Astrocyte (in vitro differentiated cells and primary cell): ENCODE results near the gene PIAS1. TPM values are rescaled to one million over a fixed set of nuclear protein-coding genes. Genes with fewer than 3 reads are reported as not detected.

Source experiments
- DNase-seq: peaks from one replicate; pipeline ENCODE4 v3.0.0-alpha.2; 2010; ENCODE audit warnings: low read depth
- FAIRE-seq: peaks from 2 replicates; lab custom pipeline; 2011; peaks lifted over from hg19 to GRCh38; lab: Jason Lieb, UNC
- H2AFZ ChIP-seq: 2 replicates; pipeline ENCODE4 v1.6.0; 2012; ENCODE audit warnings: low read depth, low read length, inconsistent platforms
- H3K27ac ChIP-seq: 2 replicates; pipeline ENCODE4 v1.5.1; 2011; ENCODE audit warnings: low read depth, low read length, inconsistent platforms
- H3K27me3 ChIP-seq: 2 replicates; pipeline ENCODE4 v1.6.0; 2011; ENCODE audit warnings: low read length, inconsistent platforms; ENCODE audit not compliant: insufficient read depth
- H3K36me3 ChIP-seq: 2 replicates; pipeline ENCODE4 v1.5.1; 2011; ENCODE audit warnings: low read length, inconsistent platforms; ENCODE audit not compliant: insufficient read depth
- H3K4me1 ChIP-seq: 2 replicates; pipeline ENCODE4 v1.5.1; 2011; ENCODE audit warnings: low read length, inconsistent platforms; ENCODE audit not compliant: insufficient read depth
- H3K4me2 ChIP-seq: 2 replicates; pipeline ENCODE4 v1.6.0; 2012; ENCODE audit warnings: low read length, inconsistent platforms
- H3K4me3 ChIP-seq: 2 replicates; pipeline ENCODE4 v1.5.1; 2011; ENCODE audit warnings: low read depth, mild to moderate bottlenecking, low read length, inconsistent platforms; ENCODE audit not compliant: insufficient read depth
- H3K79me2 ChIP-seq: 2 replicates; pipeline ENCODE4 v1.6.0; 2012; ENCODE audit warnings: mild to moderate bottlenecking, low read length, inconsistent platforms; ENCODE audit not compliant: insufficient read depth
- H3K9ac ChIP-seq: 2 replicates; pipeline ENCODE4 v1.6.0; 2012; ENCODE audit warnings: mild to moderate bottlenecking, low read length, inconsistent platforms
- H3K9me3 ChIP-seq: 2 replicates; pipeline ENCODE4 v1.5.1; 2012; ENCODE audit warnings: low read depth, mild to moderate bottlenecking, low read length, inconsistent platforms; ENCODE audit not compliant: insufficient read depth
- H4K20me1 ChIP-seq: 2 replicates; pipeline ENCODE4 v1.6.0; 2012; ENCODE audit warnings: low read length, inconsistent platforms; ENCODE audit not compliant: insufficient read depth
- H3K27ac Mint-ChIP-seq: one replicate; pipeline ENCODE4 v1.8.0; 2021; ENCODE audit warnings: mild to moderate bottlenecking, mixed read lengths; ENCODE audit not compliant: unreplicated experiment
- H3K27me3 Mint-ChIP-seq: one replicate; pipeline ENCODE4 v1.8.0; 2021; ENCODE audit warnings: low read depth, mixed read lengths; ENCODE audit not compliant: unreplicated experiment
- H3K36me3 Mint-ChIP-seq: one replicate; pipeline ENCODE4 v1.8.0; 2021; ENCODE audit warnings: low read depth, mixed read lengths; ENCODE audit not compliant: unreplicated experiment
- H3K4me1 Mint-ChIP-seq: one replicate; pipeline ENCODE4 v1.8.0; 2021; ENCODE audit warnings: low read depth, mixed read lengths; ENCODE audit not compliant: unreplicated experiment
- H3K4me3 Mint-ChIP-seq: one replicate; pipeline ENCODE4 v1.8.0; 2021; ENCODE audit warnings: mild to moderate bottlenecking, moderate library complexity, mixed read lengths; ENCODE audit not compliant: unreplicated experiment
- H3K9me3 Mint-ChIP-seq: one replicate; pipeline ENCODE4 v1.8.0; 2021; ENCODE audit warnings: mild to moderate bottlenecking, mixed read lengths; ENCODE audit not compliant: unreplicated experiment
- CTCF ChIP-seq: IDR thresholded peaks from 2 replicates; pipeline ENCODE4 v1.5.1; 2011; ENCODE audit warnings: low read depth, mild to moderate bottlenecking, inconsistent platforms, low read length, moderate library complexity; ENCODE audit not compliant: insufficient read depth
- EZH2 ChIP-seq: IDR thresholded peaks from 2 replicates; pipeline ENCODE4 v1.6.1; 2012; ENCODE audit warnings: mild to moderate bottlenecking, low read length, inconsistent platforms; ENCODE audit not compliant: insufficient read depth
- total RNA-seq: library from RNA; stranded (reverse); gene quantifications from 2 replicates; pipeline ENCODE4 v1.2.1, GENCODE V29; 2021

PIAS1 gene
- total RNA-seq, 1 donor from 2014 or later, result 30.2 TPM

GRCh38 chr15:68187559-68187958 lies 133.4 kb downstream of the PIAS1 start:
- peak overlapping the region; percentile 32 for H2AFZ ChIP-seq
- H3K27me3 ChIP-seq, result no peaks in the 10 kb centered on the region
- FAIRE-seq (no peak), DNase-seq (peak; percentile 84)
- no peak for TF ChIP-seq CTCF
- TF ChIP-seq EZH2, result no peak
- H3K27ac Mint-ChIP-seq, result no peak overlapping the region
- H3K27ac ChIP-seq, result peak overlapping the region; percentile 32
- no peaks in the 10 kb centered on the region for H3K9me3 Mint-ChIP-seq
- H3K9me3 ChIP-seq, result no peaks in the 10 kb centered on the region
- H3K9ac ChIP-seq, result peak overlapping the region; percentile 31
- H4K20me1 ChIP-seq, result no peaks in the 10 kb centered on the region
- no peaks in the 10 kb centered on the region for H3K27me3 Mint-ChIP-seq
- peak overlapping the region; percentile 71 for H3K4me2 ChIP-seq
- H3K36me3 Mint-ChIP-seq, result peaks cover 17% of the 10 kb centered on the region
- H3K36me3 ChIP-seq, result peaks cover 25% of the 10 kb centered on the region
- peaks cover 14% of the 10 kb centered on the region for H3K4me1 ChIP-seq
- no peaks in the 10 kb centered on the region for H3K79me2 ChIP-seq
- H3K4me3 ChIP-seq, result peak overlapping the region; percentile 44
- peaks cover 4% of the 10 kb centered on the region for H3K4me1 Mint-ChIP-seq
- H3K4me3 Mint-ChIP-seq, result no peak overlapping the region

GRCh38 chr15:68188647-68189046 lies 134.5 kb downstream of the PIAS1 start:
- no peaks in the 10 kb centered on the region for H4K20me1 ChIP-seq
- peaks cover 14% of the 10 kb centered on the region for H3K4me1 ChIP-seq
- no peak overlapping the region for H3K4me2 ChIP-seq
- Mint-ChIP-seq H3K36me3 (peaks cover 18% of the 10 kb centered on the region), H3K9me3 (no peaks in the 10 kb centered on the region), H3K27ac (no peak overlapping the region), H3K4me3 (no peak overlapping the region), H3K4me1 (peaks cover 4% of the 10 kb centered on the region), H3K27me3 (no peaks in the 10 kb centered on the region)
- H3K79me2 ChIP-seq, result no peaks in the 10 kb centered on the region
- FAIRE-seq (no peak), DNase-seq (no peak)
- no peaks in the 10 kb centered on the region for H3K9me3 ChIP-seq
- H3K27ac ChIP-seq, result no peak overlapping the region
- H2AFZ ChIP-seq, result no peak overlapping the region
- H3K36me3 ChIP-seq, result peaks cover 35% of the 10 kb centered on the region
- no peaks in the 10 kb centered on the region for H3K27me3 ChIP-seq
- TF ChIP-seq CTCF (no peak), EZH2 (no peak)
- no peak overlapping the region for H3K9ac ChIP-seq
- H3K4me3 ChIP-seq, result no peak overlapping the region

- Histone ChIP-seq H3K4me3 (no peak overlapping the region), H3K27me3 (no peaks in the 10 kb centered on the region), H3K9me3 (no peaks in the 10 kb centered on the region), H2AFZ (no peak overlapping the region), H3K9ac (no peak overlapping the region), H3K4me2 (no peak overlapping the region), H4K20me1 (no peaks in the 10 kb centered on the region), H3K36me3 (peaks cover 30% of the 10 kb centered on the region), H3K79me2 (no peaks in the 10 kb centered on the region), H3K4me1 (peaks cover 14% of the 10 kb centered on the region), H3K27ac (no peak overlapping the region)
- DNase-seq (no peak), FAIRE-seq (no peak)
- TF ChIP-seq EZH2, result no peak
- no peak for TF ChIP-seq CTCF
- Mint-ChIP-seq H3K4me3 (no peak overlapping the region), H3K27me3 (no peaks in the 10 kb centered on the region), H3K4me1 (peaks cover 2% of the 10 kb centered on the region), H3K36me3 (peaks cover 17% of the 10 kb centered on the region), H3K27ac (no peak overlapping the region), H3K9me3 (no peaks in the 10 kb centered on the region)
Measured at GRCh38 chr15:68190048-68190447, 135.9 kb downstream of the PIAS1 start.
